GM12878 (cell line): ENCODE measurements around the gene RAB3IL1. TPM values are rescaled to one million over a fixed set of nuclear protein-coding genes. Genes with fewer than 3 reads are reported as not detected.

Source experiments
- BMI1 ChIP-seq: fragments of 450-650 bp; IDR thresholded peaks from 2 replicates; pipeline ENCODE4 v1.6.1; 2016; ENCODE audit warnings: mild to moderate bottlenecking, moderate library complexity, borderline replicate concordance
- CBFB ChIP-seq: IDR thresholded peaks from 2 replicates; pipeline ENCODE4 v1.6.1; 2016; ENCODE audit warnings: antibody characterized with exemption, low read depth
- CBX3 ChIP-seq: fragments of 200-600 bp; sonication (generic); IDR thresholded peaks from 2 replicates; pipeline ENCODE4 v1.6.1; 2016; ENCODE audit warnings: low read depth, borderline replicate concordance
- CHD2 ChIP-seq: IDR thresholded peaks from 2 replicates; pipeline ENCODE4 v1.6.1; 2011; ENCODE audit warnings: low read depth, low read length, improper control_type of control experiment, borderline replicate concordance
- E2F4 ChIP-seq: IDR thresholded peaks from 2 replicates; pipeline ENCODE4 v1.6.1; 2012; ENCODE audit warnings: low read depth, low read length, improper control_type of control experiment
- MXI1 ChIP-seq: fragments of 150-350 bp; IDR thresholded peaks from 2 replicates; pipeline ENCODE4 v1.6.1; 2011; ENCODE audit warnings: low read depth, mild to moderate bottlenecking, inconsistent platforms, low read length, improper control_type of control experiment
- NFIC ChIP-seq: IDR thresholded peaks from 2 replicates; pipeline ENCODE4 v1.6.1; 2012; ENCODE audit warnings: low read depth, mild to moderate bottlenecking, inconsistent platforms, low read length, moderate library complexity
- POLR2A ChIP-seq: IDR thresholded peaks from 2 replicates; pipeline ENCODE4 v1.6.1; 2011; ENCODE audit warnings: low read depth, mild to moderate bottlenecking, low read length
- RAD21 ChIP-seq: IDR thresholded peaks from 2 replicates; pipeline ENCODE4 v1.6.1; 2011; ENCODE audit warnings: mild to moderate bottlenecking, low read depth, low read length, moderate library complexity; ENCODE audit not compliant: insufficient read depth
- RCOR1 ChIP-seq: conservative IDR thresholded peaks from 2 replicates; pipeline ENCODE4 v1.6.1; 2012; ENCODE audit warnings: low read depth, low read length, improper control_type of control experiment
- RUNX3 ChIP-seq: IDR thresholded peaks from 2 replicates; pipeline ENCODE4 v1.6.1; 2012; ENCODE audit warnings: low read length, inconsistent platforms
- SREBF2 ChIP-seq: IDR thresholded peaks from 2 replicates; pipeline ENCODE4 v1.6.1; 2012; ENCODE audit warnings: mild to moderate bottlenecking, low read length
- SRF ChIP-seq, 2 experiments: IDR thresholded peaks; 2 replicates each; pipeline ENCODE4 v1.6.1; 2011; ENCODE audit warnings: low read depth in 2 of 2, low read length in 2 of 2, mild to moderate bottlenecking in 1 of 2, moderate library complexity in 1 of 2
- YBX1 ChIP-seq: fragments of 450-650 bp; IDR thresholded peaks from 2 replicates; pipeline ENCODE4 v1.6.1; 2016; ENCODE audit warnings: antibody characterized with exemption
- ZBTB33 ChIP-seq: fragments of 450-650 bp; IDR thresholded peaks from 2 replicates; pipeline ENCODE4 v1.6.1; 2017; ENCODE audit warnings: mild to moderate bottlenecking
- ZNF384 ChIP-seq: IDR thresholded peaks from 2 replicates; pipeline ENCODE4 v1.6.1; 2012; ENCODE audit warnings: low read depth, mild to moderate bottlenecking, low read length, improper control_type of control experiment, borderline replicate concordance
- ZNF622 ChIP-seq: fragments of 450-650 bp; IDR thresholded peaks from 2 replicates; pipeline ENCODE4 v1.6.1; 2017; ENCODE audit warnings: mild to moderate bottlenecking, inconsistent platforms
- polyA plus RNA-seq, 11 experiments: library from polyadenylated mRNA; depleted of rRNA in 4 of 11; unstranded in 6 of 11; stranded (reverse) in 5 of 11; fragments of >200 nt; fragmentation: Nextera tagmentation in 4 of 11; fragmentation: Illumina TruSeq in 1 of 11; extraction: Ambion mirVana in 4 of 11; extraction: Trizol in 1 of 11; gene quantifications; 1 replicate in 1 of 11; 2 replicates in 10 of 11; pipeline versions ENCODE4 v1.2.1 to v1.2.3, GENCODE V29; 2011 to 2016; ENCODE audit warnings: inconsistent platforms in 2 of 11, missing spikeins in 2 of 11, low read depth in 1 of 11
- total RNA-seq, 4 experiments: library from RNA; depleted of rRNA in 3 of 4; stranded (reverse); fragments of >200 nt in 3 of 4; fragmentation: Illumina TruSeq in 1 of 4; extraction: Trizol in 1 of 4; gene quantifications; 2 replicates each; pipeline versions ENCODE4 v1.2.1 to v1.2.3, GENCODE V29; 2013 to 2021
- TF ChIP-seq, protein P1 (sequence below): fragments of 450-650 bp; IDR thresholded peaks from 2 replicates; pipeline ENCODE4 v1.6.1; 2017; ENCODE audit warnings: mild to moderate bottlenecking, moderate library complexity
- TF ChIP-seq, protein P2 (sequence below): IDR thresholded peaks from 2 replicates; pipeline ENCODE4 v1.6.1; 2012; ENCODE audit warnings: improper control_type of control experiment, low read depth, low read length; ENCODE audit not compliant: insufficient replicate concordance

The RAB3IL1 gene
- total and polyA plus RNA-seq, 10 of the 15 experiments (the other 5 are each of a cell fraction or from before 2014, with no cell fraction given): 0.04 TPM; not detected in 9

DNA sequence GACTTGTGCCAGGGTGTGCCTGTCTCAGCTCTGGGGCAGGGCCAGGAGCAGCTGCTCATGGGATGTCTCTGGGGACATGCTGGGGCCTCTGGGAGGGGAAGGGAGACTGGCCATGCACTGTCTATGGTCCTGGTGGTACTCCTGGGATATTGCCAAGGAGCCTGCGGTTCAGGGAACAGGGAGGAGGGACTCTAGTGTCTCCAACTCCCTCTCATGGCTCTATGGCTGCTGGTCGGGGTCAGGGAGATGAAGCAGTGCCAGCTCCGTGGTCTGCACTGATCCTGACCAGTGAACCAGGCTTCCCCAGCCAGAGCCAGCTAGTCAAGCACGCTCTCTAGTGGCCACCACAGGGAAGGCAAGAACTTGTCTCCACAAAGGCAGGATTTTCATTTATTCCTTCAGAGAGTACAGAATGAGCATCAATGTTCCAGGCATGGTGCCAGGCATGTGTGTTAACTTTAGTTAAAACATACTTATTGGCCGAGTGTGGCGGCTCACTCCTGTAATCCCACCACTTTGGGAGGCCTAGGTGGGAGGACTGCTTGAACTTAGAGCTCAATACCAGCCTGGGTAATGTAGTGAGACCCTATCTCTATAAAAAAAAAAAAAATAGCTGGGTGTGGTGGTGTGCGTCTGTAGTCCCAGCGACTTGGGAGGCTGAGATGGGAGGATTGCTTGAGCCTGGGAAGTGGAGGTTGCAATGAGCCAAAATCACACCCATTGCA lies 30.3 kb upstream of the RAB3IL1 start (continued):
- TF ChIP-seq E2F4 (no peak), SREBF2 (no peak), NFIC (no peak), BMI1 (no peak), RAD21 (peak; percentile 94), MXI1 (no peak), ZNF622 (no peak), RCOR1 (no peak), POLR2A (no peak), ZNF384 (no peak), CBFB (no peak), CBX3 (no peak), SRF (IDR thresholded peaks at IDR 0.05; ENCODE audit: low read depth in 2 of 2, low read length in 2 of 2) (no peak), YBX1 (no peak), RUNX3 (peak; percentile 44; the same call in 1 of the 2 replicates), ZBTB33 (no peak), CHD2 (no peak)
- TF ChIP-seq, protein P1, sequence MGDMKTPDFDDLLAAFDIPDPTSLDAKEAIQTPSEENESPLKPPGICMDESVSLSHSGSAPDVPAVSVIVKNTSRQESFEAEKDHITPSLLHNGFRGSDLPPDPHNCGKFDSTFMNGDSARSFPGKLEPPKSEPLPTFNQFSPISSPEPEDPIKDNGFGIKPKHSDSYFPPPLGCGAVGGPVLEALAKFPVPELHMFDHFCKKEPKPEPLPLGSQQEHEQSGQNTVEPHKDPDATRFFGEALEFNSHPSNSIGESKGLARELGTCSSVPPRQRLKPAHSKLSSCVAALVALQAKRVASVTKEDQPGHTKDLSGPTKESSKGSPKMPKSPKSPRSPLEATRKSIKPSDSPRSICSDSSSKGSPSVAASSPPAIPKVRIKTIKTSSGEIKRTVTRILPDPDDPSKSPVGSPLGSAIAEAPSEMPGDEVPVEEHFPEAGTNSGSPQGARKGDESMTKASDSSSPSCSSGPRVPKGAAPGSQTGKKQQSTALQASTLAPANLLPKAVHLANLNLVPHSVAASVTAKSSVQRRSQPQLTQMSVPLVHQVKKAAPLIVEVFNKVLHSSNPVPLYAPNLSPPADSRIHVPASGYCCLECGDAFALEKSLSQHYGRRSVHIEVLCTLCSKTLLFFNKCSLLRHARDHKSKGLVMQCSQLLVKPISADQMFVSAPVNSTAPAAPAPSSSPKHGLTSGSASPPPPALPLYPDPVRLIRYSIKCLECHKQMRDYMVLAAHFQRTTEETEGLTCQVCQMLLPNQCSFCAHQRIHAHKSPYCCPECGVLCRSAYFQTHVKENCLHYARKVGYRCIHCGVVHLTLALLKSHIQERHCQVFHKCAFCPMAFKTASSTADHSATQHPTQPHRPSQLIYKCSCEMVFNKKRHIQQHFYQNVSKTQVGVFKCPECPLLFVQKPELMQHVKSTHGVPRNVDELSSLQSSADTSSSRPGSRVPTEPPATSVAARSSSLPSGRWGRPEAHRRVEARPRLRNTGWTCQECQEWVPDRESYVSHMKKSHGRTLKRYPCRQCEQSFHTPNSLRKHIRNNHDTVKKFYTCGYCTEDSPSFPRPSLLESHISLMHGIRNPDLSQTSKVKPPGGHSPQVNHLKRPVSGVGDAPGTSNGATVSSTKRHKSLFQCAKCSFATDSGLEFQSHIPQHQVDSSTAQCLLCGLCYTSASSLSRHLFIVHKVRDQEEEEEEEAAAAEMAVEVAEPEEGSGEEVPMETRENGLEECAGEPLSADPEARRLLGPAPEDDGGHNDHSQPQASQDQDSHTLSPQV: no peak
- TF ChIP-seq, protein P2, sequence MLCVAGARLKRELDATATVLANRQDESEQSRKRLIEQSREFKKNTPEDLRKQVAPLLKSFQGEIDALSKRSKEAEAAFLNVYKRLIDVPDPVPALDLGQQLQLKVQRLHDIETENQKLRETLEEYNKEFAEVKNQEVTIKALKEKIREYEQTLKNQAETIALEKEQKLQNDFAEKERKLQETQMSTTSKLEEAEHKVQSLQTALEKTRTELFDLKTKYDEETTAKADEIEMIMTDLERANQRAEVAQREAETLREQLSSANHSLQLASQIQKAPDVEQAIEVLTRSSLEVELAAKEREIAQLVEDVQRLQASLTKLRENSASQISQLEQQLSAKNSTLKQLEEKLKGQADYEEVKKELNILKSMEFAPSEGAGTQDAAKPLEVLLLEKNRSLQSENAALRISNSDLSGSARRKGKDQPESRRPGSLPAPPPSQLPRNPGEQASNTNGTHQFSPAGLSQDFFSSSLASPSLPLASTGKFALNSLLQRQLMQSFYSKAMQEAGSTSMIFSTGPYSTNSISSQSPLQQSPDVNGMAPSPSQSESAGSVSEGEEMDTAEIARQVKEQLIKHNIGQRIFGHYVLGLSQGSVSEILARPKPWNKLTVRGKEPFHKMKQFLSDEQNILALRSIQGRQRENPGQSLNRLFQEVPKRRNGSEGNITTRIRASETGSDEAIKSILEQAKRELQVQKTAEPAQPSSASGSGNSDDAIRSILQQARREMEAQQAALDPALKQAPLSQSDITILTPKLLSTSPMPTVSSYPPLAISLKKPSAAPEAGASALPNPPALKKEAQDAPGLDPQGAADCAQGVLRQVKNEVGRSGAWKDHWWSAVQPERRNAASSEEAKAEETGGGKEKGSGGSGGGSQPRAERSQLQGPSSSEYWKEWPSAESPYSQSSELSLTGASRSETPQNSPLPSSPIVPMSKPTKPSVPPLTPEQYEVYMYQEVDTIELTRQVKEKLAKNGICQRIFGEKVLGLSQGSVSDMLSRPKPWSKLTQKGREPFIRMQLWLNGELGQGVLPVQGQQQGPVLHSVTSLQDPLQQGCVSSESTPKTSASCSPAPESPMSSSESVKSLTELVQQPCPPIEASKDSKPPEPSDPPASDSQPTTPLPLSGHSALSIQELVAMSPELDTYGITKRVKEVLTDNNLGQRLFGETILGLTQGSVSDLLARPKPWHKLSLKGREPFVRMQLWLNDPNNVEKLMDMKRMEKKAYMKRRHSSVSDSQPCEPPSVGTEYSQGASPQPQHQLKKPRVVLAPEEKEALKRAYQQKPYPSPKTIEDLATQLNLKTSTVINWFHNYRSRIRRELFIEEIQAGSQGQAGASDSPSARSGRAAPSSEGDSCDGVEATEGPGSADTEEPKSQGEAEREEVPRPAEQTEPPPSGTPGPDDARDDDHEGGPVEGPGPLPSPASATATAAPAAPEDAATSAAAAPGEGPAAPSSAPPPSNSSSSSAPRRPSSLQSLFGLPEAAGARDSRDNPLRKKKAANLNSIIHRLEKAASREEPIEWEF: no peak
